Stimulated activated CD8-positive, alpha-beta memory T cell treated with anti-CD3 and anti-CD28 coated beads, Interleukin-15, amount 100 ng/mL, for 1 hour (primary cell): Measurements from ENCODE around the gene ATP13A1.
"Not testable (repeated sequence)": the region's sequence is repeated elsewhere in the genome, so short reads cannot be mapped to it uniquely, and the experiment has no call there.

Experiments used
- DNase-seq: peaks from one replicate; pipeline ENCODE4 v3.0.0-alpha.2; 2020; ENCODE audit warnings: low read depth

Gene ATP13A1

GRCh38 chr19:19663256-19664120, at the start of gene ATP13A1:
Gene ATP13A1 (minus strand): TSS chr19:19663676. CDS start chr19:19663666, 10 bp downstream.
- DNase-seq = peak; percentile 86

GRCh38 chr19:19711934-19712828, 48.7 kb upstream of the ATP13A1 start:
- no peak for DNase-seq

GRCh38 chr19:19711306-19711933, 47.9 kb upstream of the ATP13A1 start:
- DNase-seq = no peak

- no peak for DNase-seq
These were observed 47.0 kb upstream of the ATP13A1 start for GRCh38 chr19:19710506-19710905.

GRCh38 chr19:19704836-19705235, 41.4 kb upstream of the ATP13A1 start:
- DNase-seq = no peak

- DNase-seq = not testable (repeated sequence)
These were observed 37.0 kb upstream of the ATP13A1 start for GRCh38 chr19:19700493-19700892.

- no peak for DNase-seq
These were observed 34.1 kb upstream of the ATP13A1 start for GRCh38 chr19:19697589-19697988.

GRCh38 chr19:19696386-19696785, 32.9 kb upstream of the ATP13A1 start:
- DNase-seq = no peak

GRCh38 chr19:19691683-19692082, 28.2 kb upstream of the ATP13A1 start:
- no peak for DNase-seq

- DNase-seq = not testable (repeated sequence)
These were observed 25.5 kb upstream of the ATP13A1 start for GRCh38 chr19:19689023-19689422.

- DNase-seq = no peak
These were observed 23.6 kb upstream of the ATP13A1 start for GRCh38 chr19:19687090-19687489.

- DNase-seq = no peak
These were observed 23.1 kb upstream of the ATP13A1 start for GRCh38 chr19:19686580-19686979.

GRCh38 chr19:19686119-19686518, 22.6 kb upstream of the ATP13A1 start:
- DNase-seq = not testable (repeated sequence)

GRCh38 chr19:19679176-19680073, 15.9 kb upstream of the ATP13A1 start:
- no peak for DNase-seq

GRCh38 chr19:19677579-19677978, 14.1 kb upstream of the ATP13A1 start:
- no peak for DNase-seq

GRCh38 chr19:19674315-19674714, 10.8 kb upstream of the ATP13A1 start:
- no peak for DNase-seq

GRCh38 chr19:19672816-19673215, 9.3 kb upstream of the ATP13A1 start:
- no peak for DNase-seq

- DNase-seq = no peak
These were observed 6.6 kb upstream of the ATP13A1 start for GRCh38 chr19:19670070-19670551.

- peak; percentile 87 for DNase-seq
These were observed 4.9 kb upstream of the ATP13A1 start, which contains the start of gene ZNF101 for GRCh38 chr19:19668230-19669012. Gene ZNF101 (plus strand): TSS chr19:19668839. CDS start chr19:19668964, 125 bp downstream.

GRCh38 chr19:19665420-19665948, 2.0 kb upstream of the ATP13A1 start:
- DNase-seq = not testable (repeated sequence)
